GM19328 (cell line): ENCODE measurements around the gene PPIP5K2.
"Not testable (repeated sequence)": the region's sequence is repeated elsewhere in the genome, so short reads cannot be mapped to it uniquely, and the experiment has no call there.

Experiments
- ATAC-seq: cut with Tn5 transposase; IDR thresholded peaks from one replicate; pipeline ENCODE4 v1.9.1; 2021; ENCODE audit warnings: mild to moderate bottlenecking, moderate library complexity; ENCODE audit not compliant: unreplicated experiment

PPIP5K2 gene

DNA sequence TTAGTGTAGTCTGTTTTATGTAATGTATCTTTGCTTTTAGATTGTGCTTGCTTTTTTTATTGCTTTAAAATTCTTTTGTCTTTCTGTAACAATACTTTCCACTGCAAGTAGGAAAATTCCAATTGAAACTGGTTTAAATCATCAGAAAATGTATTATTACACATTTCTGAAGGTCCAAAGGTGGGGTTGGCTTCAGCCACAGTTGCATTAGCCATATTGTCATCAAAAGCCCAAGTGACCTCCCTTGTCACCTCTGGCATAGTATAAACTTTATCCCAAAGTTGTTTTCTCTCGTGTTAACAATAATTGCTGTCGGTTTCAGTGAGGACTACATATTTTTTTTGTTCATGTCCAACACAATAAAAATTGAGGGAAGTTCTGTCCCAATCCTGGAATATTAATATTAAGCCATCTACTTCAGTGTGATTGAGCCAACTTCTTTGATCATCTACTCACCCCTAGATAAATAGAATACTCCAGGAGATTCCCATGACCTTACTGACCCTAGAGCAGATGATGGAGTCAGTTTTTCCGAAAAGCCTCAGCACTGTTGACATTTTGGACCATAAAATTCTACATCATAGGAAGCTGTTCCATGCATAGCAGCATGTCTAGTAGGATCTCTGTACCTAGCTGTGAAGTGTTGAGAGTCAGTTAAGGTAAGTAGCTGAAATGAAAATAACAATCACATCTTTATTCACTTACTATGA is 86.0 kb downstream of the PPIP5K2 start:
- ATAC-seq = no peak

DNA sequence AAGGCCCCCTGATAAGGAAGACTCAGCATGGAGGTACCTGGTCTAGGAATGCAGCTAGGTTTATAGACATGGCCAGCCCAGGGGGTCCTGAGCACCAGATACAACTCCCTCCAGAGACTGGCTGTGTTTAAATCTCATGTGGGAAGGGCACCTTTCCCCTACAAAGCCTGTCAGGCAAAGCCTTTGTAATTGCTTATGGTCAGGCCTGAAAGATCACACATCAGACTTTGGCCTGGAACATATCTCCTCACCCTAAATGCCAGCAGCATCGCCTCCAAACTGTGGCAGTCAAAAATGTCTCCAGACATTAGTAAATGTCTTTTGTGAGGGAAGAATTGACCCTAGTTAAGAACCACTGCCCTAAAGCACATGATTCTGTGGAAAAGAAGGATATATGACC is 86.9 kb downstream of the PPIP5K2 start:
- no peak for ATAC-seq

DNA sequence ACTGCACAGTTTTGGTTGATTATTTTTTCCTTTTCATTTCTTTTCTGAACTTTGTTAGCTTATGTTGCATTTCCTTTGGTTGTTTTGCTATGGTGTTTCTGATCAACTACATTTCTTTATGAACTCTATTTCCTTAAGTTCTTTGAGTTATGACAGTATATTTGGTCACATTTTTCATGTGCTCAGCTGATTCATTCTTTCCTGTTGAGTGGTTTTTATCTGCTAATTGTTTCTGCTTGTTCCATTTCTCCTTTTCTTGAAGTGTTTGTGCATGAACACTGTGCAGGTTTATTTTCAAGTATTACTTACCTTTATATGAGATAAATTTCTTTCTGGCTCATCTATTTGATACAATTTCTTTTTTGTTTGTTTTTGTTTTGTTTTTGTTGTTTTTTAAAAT is 87.6 kb downstream of the PPIP5K2 start:
- no peak for ATAC-seq

DNA sequence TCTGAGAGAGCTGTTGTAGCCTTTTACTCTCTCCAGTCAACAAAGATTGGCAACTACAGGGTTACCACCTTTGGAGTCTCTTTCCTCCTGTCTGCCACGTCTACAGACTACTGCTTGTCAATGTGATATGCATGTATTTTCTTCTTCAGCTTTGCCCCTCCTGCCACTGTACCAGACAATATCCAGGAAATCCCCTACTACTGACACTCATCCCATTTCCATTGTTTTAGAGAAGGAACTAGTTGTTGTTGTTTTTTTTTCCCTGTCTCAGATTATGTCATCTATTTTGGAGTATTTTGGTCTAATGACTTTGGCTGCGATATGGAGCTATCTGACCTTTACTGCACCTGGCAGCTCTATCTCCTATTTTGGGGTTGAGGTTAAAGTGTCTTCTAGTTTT is 88.4 kb downstream of the PPIP5K2 start:
- ATAC-seq = no peak

DNA sequence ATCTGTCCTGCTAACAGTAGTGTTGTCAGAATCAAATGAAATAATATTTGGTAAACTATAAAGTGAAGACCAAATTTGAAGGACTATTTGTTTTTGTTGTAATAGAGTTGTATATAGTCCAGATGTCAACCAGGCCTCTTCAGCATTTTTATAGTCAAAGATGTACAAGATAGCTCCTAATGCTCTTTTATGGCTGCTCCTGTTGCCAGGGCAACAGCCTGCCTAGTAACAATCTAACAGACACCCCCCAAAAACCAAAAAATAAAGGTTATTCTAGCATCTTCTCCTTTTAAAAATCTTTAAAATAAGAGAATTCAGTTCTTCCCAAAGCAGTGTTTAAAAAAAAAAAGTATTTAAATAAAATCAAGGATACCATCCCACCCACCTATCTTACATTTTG is 89.0 kb downstream of the PPIP5K2 start:
- ATAC-seq = no peak

DNA sequence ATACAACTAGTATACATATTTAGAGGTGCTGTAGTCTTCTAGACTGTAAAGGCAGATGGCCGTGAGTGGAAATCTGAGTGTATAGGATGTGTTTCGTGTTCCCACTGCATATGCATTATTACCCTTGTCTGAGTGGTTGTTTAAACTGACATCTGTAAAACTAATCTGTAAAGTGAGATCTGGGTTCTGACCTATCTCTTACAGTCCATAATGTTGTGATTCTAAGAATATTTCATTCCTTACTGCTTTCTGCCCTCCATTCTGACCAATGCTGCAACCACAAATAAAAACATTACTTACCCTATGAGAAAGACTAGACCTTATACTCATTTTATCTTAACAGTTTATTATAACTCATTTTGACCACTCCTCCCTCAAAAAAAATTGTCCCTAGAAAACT is 90.9 kb downstream of the PPIP5K2 start:
- ATAC-seq = no peak

DNA sequence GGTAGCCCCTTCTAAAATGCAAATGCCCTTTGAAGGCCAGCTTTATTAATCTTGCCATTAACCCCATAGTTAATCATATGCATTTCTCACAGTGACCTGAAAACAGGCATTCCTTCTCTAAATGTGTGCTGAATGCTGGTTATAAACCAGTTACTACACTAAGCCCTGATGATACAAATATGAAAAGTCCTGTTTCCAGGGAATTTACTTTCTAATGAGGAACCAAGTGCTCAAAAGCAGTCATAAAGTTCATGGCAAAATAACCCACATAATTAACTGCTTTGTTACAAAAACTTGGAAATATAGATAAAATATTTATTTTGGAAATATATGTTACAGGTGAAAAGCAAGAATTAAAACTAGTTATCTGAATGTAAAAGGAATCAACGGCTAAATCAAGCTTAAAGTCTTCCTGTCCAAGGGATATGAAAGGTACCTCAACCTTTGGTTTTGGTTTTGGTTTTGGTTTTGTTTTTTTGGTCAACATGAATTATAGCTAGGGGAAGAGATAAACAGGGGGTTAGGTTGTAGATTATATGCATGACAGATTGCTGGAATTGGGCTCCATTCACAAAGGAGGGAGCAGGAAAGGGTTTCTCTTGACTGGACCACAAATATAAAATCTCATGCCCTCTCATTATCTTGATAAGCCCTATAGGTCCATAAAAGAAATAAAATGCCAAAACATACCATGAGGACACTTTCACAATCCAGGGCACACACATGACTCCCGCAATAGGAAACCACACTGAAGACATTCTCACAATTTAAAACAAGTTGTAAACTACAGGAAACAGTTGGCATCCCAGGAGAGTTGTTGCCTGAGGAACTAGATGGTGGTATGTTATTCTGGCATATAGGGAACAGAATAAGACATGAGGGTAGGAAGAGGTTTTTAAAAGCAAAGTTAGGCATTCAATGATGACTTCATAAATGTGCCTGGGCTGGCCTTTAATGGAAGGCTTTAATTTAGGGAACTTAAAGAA is 91.8 kb downstream of the PPIP5K2 start:
- ATAC-seq = no peak

DNA sequence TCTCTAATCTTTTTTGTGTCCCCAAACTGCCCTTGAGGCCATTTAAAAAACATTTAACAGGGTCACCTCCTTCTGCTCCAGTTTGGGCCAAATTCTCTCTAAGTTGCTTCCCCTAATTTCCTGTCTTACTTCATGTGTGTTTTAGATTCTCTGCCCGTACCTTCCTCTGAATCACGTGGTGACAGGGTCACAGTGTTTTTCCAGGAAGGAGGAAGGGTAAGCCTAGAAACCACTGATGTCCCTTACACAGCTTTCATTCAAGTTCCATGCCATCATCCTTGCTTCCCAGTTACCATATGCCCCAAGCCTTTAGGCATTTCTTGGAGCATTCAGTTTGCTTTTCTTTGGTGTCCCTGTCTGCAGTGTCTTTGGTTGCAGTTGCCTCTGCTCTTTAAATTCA is 96.0 kb downstream of the PPIP5K2 start:
- no peak for ATAC-seq

DNA sequence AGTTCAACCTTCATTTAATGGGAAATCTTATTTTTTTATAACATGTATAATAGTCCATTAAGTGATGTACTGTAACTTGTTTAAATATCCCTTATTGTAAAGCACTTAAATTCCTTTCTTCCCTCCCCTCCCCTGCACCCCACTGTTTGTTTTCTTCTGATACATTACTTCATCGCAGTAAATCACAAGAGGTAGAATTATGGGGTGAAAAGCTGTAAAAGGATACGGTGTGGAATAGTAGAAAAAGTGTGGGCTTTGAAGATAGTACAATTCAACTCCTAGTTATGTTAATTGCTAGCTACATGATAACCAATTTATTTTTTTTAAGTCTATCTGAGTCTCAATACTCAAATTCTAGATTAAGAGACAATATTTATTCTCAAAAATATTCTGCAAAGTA is 96.6 kb downstream of the PPIP5K2 start:
- ATAC-seq = no peak

DNA sequence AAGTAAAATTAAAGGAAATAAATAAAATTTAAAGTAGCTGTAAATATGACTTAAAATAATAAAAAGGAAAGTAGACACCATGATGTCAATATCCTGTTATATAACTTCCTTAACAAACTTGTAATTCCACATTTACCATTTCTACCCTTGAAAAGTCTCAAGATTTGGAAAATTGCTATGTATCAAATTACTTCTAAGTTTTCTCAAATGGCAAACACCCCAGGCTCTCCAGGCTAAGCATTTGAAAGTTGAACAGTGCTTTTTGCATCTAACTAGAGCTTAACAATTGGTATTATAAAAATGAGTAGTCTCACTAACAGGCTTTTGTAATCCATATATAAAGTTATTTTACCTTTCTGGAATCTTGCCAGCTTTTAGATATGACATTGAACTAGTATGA is 97.0 kb downstream of the PPIP5K2 start:
- ATAC-seq = no peak

DNA sequence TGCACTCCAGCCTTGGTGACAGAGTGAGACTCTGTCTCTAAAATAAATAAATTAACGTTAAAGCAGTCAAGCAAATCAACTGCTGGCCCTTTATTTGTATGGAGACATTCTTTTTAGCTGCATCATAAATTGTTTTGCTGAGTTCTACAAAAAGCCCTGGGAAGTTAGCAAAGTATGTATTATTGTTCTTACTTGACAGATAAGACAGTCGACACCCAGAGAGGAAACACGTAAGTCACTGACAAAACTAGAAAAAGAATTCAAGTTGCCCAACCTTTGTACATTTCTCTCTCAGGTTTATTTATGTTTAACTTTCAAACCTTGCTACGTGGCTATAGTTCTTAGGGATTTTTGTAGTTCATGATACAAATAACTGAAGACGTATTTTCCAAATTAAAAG is 98.1 kb downstream of the PPIP5K2 start:
- no peak for ATAC-seq

DNA sequence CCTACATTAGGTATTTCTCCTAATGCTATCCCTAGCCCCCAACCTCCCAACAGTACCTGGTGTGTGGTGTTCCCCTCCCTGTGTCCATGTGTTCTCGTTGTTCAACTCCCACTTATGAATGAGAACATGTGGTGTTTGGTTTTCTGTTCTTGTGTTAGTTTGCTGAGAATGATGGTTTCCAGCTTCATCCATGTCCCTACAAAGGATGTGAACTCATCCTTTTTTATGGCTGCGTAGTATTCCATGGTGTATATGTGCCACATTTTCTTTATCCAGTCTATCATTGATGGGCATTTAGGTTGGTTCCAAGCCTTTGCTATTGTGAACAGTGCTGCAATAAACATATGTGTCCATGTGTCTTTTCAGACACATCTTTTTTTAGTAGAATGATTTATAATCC is 99.0 kb downstream of the PPIP5K2 start:
- ATAC-seq = not testable (repeated sequence)

DNA sequence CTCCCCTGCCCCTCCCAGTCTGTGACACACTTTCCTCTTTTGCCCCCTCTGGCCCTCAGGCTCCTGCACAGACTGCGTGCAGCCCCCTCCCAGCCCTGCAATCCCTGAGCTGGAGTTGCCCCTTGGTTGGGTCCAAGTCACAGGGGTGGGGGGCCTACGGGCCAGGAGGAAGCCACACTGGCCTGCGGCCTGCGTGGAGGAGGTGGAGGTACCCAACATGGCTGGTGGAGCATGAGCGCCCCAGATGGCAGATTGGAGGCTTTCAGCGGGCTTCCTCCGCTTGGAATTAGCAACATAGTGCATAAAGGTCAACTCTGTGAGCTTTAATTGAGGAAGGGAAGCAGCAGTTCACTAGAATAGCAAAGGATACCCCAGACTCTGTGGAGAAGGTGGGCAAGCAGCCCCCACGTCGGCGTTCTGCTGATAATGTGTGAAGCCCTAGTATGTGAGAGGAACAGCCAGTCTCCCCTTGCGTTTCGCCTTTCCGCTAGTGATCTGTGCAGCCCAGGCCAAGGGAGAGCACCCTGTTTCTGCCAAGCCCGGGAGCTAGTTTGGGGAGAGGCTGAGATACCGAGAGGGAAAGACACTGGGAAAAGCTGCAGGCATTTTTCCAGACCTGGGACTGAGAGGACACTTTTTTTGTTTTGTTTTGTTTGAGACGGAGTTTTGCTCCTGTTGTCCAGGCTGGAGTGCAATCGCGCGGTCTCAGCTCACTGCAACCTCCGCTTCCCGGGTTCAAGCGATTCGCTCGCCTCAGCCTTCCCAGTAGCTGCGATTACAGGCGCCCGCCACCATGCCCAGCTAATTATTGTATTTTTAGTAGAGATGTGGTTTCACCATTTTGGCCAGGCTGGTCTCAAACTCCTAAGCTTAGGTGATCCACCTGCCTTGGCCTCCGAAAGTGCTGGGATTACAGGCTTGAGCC is 103.2 kb downstream of the PPIP5K2 start:
- ATAC-seq = no peak

DNA sequence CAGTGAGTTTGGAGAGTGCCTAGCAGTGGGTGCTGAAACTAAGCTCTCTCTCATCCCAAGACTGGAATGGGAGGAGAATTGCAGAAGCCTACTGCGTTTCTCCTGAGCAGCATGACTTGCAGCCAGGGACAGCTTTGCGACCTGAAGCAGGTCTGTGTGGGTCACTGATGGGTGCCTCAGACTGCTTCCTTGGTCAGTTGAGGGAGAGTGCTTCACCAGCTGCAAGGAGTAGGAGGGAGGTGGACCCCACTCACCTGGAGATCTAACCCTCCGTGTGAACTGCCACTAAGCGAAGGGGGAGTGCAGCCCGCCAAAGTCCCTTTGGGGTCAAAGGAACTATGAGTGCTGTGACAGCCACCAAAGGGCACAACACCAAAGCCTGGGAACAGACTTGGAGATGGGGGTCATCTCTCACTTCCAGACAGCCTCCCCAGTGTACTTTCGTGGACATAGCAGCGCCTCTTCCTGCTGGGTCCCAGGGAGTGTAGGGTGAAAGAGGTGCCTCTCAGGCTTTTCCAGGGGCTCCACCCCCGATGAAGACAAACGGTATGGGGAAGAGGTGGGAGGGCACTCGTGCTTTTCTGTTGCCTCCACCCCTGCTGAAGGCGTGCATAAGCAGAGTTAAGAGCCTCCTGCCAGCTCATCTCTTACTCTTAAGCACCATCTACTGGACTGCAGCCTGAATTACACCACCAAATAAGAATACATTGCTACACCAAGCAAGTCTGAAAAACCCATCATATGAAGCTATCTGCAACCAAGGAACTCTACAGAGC is 104.2 kb downstream of the PPIP5K2 start:
- ATAC-seq = peak; percentile 97

DNA sequence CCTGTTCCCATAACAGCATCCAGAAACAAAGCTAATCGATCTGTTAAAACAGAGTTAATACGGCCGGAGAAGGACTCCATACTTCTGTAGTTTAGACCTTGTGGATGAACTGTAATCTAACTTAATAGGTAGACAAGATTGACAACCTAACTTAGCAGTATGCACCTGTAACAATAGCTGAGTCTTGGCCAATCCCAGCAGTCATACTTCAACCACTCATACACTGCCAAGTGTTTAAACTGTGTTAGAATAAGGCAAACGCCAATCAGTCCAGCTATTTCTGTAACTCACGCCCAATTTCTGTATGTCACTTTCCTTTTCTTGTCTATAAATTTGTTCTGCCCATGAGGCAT is 104.8 kb downstream of the PPIP5K2 start:
- peak; percentile 6 for ATAC-seq

DNA sequence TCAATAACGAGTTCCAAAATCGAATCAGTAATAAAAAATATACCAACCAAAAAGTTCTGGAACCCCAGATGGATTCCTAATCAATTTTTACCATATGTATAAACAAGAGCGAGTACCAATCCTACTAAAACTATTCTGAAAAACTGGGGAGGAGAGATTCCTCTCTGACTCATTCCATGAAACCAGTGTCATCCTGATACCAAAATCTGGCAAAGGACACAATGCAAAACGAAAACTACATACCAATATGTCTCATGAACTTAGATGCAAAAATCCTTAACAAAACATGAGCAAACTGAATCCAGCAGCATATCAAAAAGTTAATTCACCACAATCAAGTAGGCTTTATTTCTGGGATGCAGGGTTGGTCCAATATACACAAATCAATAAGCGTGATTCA is 108.0 kb downstream of the PPIP5K2 start:
- no peak for ATAC-seq

DNA sequence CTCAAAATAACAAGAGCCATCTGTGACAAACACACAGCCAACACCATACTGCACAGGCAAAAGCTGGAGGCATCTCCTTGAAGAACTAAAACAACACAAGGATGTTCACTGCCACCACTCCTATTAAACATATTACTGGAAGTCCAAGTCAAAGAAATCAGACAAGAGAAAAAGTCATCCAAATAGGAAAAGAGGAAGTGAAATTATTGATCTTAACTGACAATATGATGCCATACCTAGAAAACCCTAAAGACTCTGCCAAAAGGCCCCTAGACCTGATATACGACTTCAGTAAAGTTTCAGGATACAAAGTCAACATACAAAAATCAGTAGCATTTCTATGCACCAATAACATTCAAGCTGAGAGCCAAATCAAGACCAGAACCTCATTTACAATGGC is 108.5 kb downstream of the PPIP5K2 start:
- ATAC-seq = no peak

DNA sequence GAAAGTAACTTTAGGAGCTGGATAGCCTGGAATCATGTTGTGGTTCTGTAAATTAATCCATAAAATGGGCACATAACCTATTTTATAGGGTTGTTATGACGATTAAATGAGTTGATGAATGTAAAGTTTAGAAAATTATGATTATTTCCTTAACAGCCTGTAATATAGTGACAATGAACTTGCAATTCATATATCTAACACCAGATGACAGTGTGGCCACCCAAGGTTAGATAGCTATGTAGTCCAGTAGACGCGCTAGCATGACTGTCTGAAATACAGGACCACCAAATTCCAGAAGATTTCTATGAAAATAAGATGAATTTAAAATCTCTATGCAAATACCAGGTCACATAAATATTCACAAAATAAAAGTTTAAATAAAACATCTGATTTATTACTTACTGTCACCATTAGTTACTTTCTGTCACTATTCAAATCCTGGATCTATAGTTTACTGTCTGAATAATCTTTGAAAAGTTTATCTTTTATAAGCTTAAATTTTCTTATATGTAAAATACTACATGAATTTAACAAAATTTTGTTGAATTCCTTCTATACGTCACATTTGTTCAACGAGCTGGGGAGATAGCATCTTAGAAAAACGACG is 112.4 kb downstream of the PPIP5K2 start:
- no peak for ATAC-seq

DNA sequence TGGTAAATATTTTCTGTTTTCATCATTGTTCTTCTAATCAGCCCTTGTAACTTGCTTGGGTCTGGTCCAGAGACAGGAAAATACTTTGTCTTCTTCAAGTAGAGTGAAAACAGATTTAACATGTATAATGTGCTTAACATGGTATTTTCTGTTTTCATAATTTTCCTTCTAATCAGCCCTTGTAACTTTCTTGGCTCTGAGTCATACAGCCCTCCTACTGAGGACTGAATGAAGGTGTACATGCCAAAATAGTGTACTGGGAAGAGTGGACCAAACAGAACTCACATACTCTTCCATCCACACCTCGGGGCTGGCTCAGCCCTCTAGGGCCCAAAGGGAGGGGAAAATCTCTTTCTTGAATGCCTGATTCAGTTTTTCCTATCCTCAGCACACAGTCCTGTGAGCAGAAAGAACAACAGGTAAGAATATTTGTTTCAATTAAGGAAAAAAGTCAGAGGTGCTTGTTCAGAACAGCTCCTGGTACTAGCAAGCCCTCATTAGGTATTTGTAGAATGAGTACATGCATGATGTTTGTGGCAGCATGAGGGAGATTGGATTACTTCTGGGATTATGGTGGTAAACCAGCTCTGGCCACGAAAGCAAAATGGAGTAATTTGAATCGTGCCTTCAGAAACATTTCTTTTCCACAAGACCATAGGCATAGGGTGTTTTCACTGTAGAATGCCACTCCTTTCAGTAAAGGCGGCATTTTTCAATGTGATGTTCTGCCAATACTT is 114.3 kb downstream of the PPIP5K2 start:
- ATAC-seq = no peak
